SW 1271 (cell line): Measurements from ENCODE around the gene MRPL50.

ENCODE experiments used
- DNase-seq, 2 experiments: peaks; one replicate each; lab custom pipeline; 2025; lab: John Stamatoyannopoulos, UW

The MRPL50 gene

GRCh38 chr9:101375546-101375945 is 22.9 kb downstream of the MRPL50 start:
- DNase-seq: no peak

GRCh38 chr9:101372327-101373118 is 25.9 kb downstream of the MRPL50 start:
- no peak for DNase-seq

- no peak for DNase-seq
These were observed 26.6 kb downstream of the MRPL50 start for GRCh38 chr9:101371813-101372212.

- no peak for DNase-seq
These were observed 28.4 kb downstream of the MRPL50 start for GRCh38 chr9:101369884-101370531.

GRCh38 chr9:101369286-101369685 is 29.1 kb downstream of the MRPL50 start:
- no peak for DNase-seq

- no peak for DNase-seq
These were observed 31.1 kb downstream of the MRPL50 start for GRCh38 chr9:101367323-101367722.

GRCh38 chr9:101366038-101366756 is 32.2 kb downstream of the MRPL50 start:
- DNase-seq: no peak

- no peak for DNase-seq
These were observed 33.2 kb downstream of the MRPL50 start for GRCh38 chr9:101365181-101365580.

- no peak for DNase-seq
These were observed 36.0 kb downstream of the MRPL50 start for GRCh38 chr9:101362450-101362849.

GRCh38 chr9:101360647-101361046 is 37.8 kb downstream of the MRPL50 start:
- no peak for DNase-seq

- DNase-seq: no peak
These were observed 38.7 kb downstream of the MRPL50 start for GRCh38 chr9:101359679-101360078.

GRCh38 chr9:101356619-101357018 is 41.8 kb downstream of the MRPL50 start:
- DNase-seq: no peak

GRCh38 chr9:101354765-101355708 is 43.4 kb downstream of the MRPL50 start:
- no peak for DNase-seq

GRCh38 chr9:101354143-101354764 is 44.2 kb downstream of the MRPL50 start:
- DNase-seq: no peak

GRCh38 chr9:101353683-101354082 is 44.7 kb downstream of the MRPL50 start:
- no peak for DNase-seq

GRCh38 chr9:101352892-101353463 is 45.4 kb downstream of the MRPL50 start:
- no peak for DNase-seq

GRCh38 chr9:101350285-101350684 is 48.1 kb downstream of the MRPL50 start:
- no peak for DNase-seq

- no peak for DNase-seq
These were observed 55.8 kb downstream of the MRPL50 start for GRCh38 chr9:101342595-101342994.

GRCh38 chr9:101341958-101342357 is 56.5 kb downstream of the MRPL50 start:
- DNase-seq: no peak
